GM23248 (cell line): ENCODE data around the gene PLPPR2. TPM values are rescaled to one million over a fixed set of nuclear protein-coding genes. Genes with fewer than 3 reads are reported as not detected.

ENCODE experiments used
- DNase-seq: peaks from one replicate; pipeline ENCODE4 v3.0.0-alpha.2; 2015
- H2AFZ ChIP-seq: fragments of 200-600 bp; sonication (generic); 2 replicates; pipeline ENCODE4 v1.6.1; 2016; ENCODE audit warnings: antibody characterized with exemption
- H3F3A ChIP-seq: fragments of 200-600 bp; sonication (generic); 2 replicates; pipeline ENCODE4 v1.6.1; 2016; ENCODE audit warnings: mild to moderate bottlenecking, antibody characterized with exemption, mixed run types; ENCODE audit not compliant: insufficient read depth
- H3K27ac ChIP-seq: fragments of 200-600 bp; sonication (generic); 2 replicates; pipeline ENCODE4 v1.5.1; 2016; ENCODE audit warnings: mild to moderate bottlenecking
- H3K27me3 ChIP-seq: fragments of 200-600 bp; sonication (generic); replicated peaks from 2 replicates; pipeline ENCODE4 v1.6.1; 2016; ENCODE audit warnings: mild to moderate bottlenecking; ENCODE audit not compliant: insufficient read depth
- H3K36me3 ChIP-seq: fragments of 200-600 bp; sonication (generic); 2 replicates; pipeline ENCODE4 v1.6.1; 2016; ENCODE audit warnings: low read depth, mild to moderate bottlenecking
- H3K4me1 ChIP-seq: fragments of 200-600 bp; sonication (generic); 2 replicates; pipeline ENCODE4 v1.6.1; 2016; ENCODE audit warnings: mild to moderate bottlenecking; ENCODE audit not compliant: insufficient read depth
- H3K4me2 ChIP-seq: fragments of 200-600 bp; sonication (generic); one replicate; pipeline ENCODE4 v1.6.1; 2016; ENCODE audit warnings: mild to moderate bottlenecking; ENCODE audit not compliant: unreplicated experiment
- H3K4me3 ChIP-seq: fragments of 200-600 bp; sonication (generic); 2 replicates; pipeline ENCODE4 v1.5.1; 2016; ENCODE audit warnings: mild to moderate bottlenecking
- H3K79me2 ChIP-seq: fragments of 200-600 bp; sonication (generic); 2 replicates; pipeline ENCODE4 v1.6.1; 2016; ENCODE audit warnings: mild to moderate bottlenecking; ENCODE audit not compliant: insufficient read depth
- H3K9ac ChIP-seq: fragments of 200-600 bp; sonication (generic); 2 replicates; pipeline ENCODE4 v1.6.1; 2016; ENCODE audit warnings: mild to moderate bottlenecking
- H3K9me2 ChIP-seq: fragments of 200-600 bp; sonication (generic); 2 replicates; pipeline ENCODE4 v1.6.1; 2016; ENCODE audit warnings: mixed run types, mild to moderate bottlenecking, moderate library complexity; ENCODE audit not compliant: insufficient read depth
- H3K9me3 ChIP-seq: fragments of 200-600 bp; sonication (generic); one replicate; pipeline ENCODE4 v1.6.1; 2017; ENCODE audit warnings: low read depth
- H4K20me1 ChIP-seq: fragments of 200-600 bp; sonication (generic); 2 replicates; pipeline ENCODE4 v1.6.0; 2016; ENCODE audit not compliant: insufficient read depth
- EZH2 ChIP-seq: fragments of 200-600 bp; sonication (generic); IDR thresholded peaks from 2 replicates; pipeline ENCODE4 v1.6.1; 2018; ENCODE audit warnings: antibody characterized with exemption, mild to moderate bottlenecking; ENCODE audit not compliant: insufficient read depth, poor library complexity, severe bottlenecking
- EZH2phosphoT487 ChIP-seq: fragments of 200-600 bp; sonication (generic); IDR thresholded peaks from 2 replicates; pipeline ENCODE4 v1.6.1; 2018; ENCODE audit warnings: antibody characterized with exemption, moderate library complexity, mild to moderate bottlenecking, low read depth; ENCODE audit not compliant: insufficient read depth
- WGBS, 2 experiments: methylation state at CpG; one replicate each; pipeline ENCODE4 v1.1.6; 2015 to 2017; ENCODE audit warnings: low lambda C conversion rate in 2 of 2, low coverage in 1 of 2; ENCODE audit errors: missing lambda C conversion rate in 2 of 2; 5-methylcytosine and 5-hydroxymethylcytosine counted together
- in situ Hi-C: fragments of 300-500 bp; cut with MboI; formaldehyde crosslinking; loops from 2 replicates; pipeline ENCODE4 v1.15.0; 2020
- polyA plus RNA-seq: library from polyadenylated mRNA; unstranded; fragments of >200 nt; fragmentation: Nextera tagmentation; extraction: Ambion mirVana; gene quantifications from 2 replicates; pipeline ENCODE4 v1.2.1, GENCODE V29; 2016
- total RNA-seq: library from RNA; depleted of rRNA; stranded (reverse); fragments of >200 nt; shearing (Covaris generic); gene quantifications from 2 replicates; pipeline ENCODE4 v1.2.3, GENCODE V29; 2014

PLPPR2 gene
- total and polyA plus RNA-seq, 2 experiments from 2014 or later: 39.7 to 52.0 TPM

DNA sequence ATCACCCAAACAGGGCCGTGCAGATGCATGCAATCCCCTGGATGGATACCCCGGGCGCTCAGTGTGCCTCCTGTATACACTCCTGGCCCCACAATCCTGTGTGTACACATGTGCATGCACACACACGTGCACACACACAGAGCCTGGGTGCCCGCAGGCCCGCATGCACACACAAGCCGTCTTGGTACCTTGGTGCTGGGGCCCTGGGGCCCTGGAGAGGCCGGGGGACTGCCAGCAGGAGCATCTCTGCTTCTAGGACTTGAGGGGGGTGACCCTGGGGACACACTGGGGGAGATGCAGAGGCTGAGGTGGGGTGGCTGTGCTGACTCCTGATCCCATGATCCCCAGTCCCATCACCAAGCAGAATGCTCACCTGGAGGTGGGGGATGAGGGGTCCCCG lies 44.4 kb downstream of the PLPPR2 start:
- H3K27ac ChIP-seq: no peak overlapping the region
- no peak for DNase-seq
- in situ Hi-C loops: no loop called here

DNA sequence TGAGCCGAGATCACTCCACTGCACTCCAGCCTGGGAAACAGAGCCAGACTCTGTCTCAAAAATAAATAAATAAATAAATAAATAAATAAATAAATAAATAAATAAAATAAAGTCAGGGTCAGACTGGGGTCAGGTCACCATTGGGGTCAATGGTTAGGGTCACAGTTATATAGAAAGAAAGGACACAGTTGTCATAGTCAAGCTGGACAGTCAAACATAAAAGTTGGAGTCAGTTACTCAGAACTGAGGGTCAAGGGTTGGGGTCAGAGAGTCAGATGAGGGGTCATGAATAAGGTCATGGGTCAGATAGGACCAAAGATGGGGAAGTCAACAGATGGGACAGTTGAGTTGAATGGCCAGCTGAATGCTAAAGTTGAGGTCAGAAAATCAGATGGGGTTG lies 45.6 kb downstream of the PLPPR2 start:
- H4K20me1 ChIP-seq: no peaks in the 10 kb centered on the region
- H3K27ac ChIP-seq: no peak overlapping the region
- no peaks in the 10 kb centered on the region for H3K4me1 ChIP-seq
- H3K79me2 ChIP-seq: no peaks in the 10 kb centered on the region
- no peak for TF ChIP-seq EZH2phosphoT487
- TF ChIP-seq EZH2: no peak
- H3K4me3 ChIP-seq: no peak overlapping the region
- WGBS, 2 experiments: 30 to 56% methylated on average over 1 of the region's 1 CpG
- in situ Hi-C loops: no loop called here
- H3K9ac ChIP-seq: no peak overlapping the region
- no peaks in the 10 kb centered on the region for H3K9me3 ChIP-seq
- DNase-seq: no peak
- H3K4me2 ChIP-seq: no peak overlapping the region
- no peaks in the 10 kb centered on the region for H3F3A ChIP-seq
- H3K9me2 ChIP-seq: no peaks in the 10 kb centered on the region
- no peak overlapping the region for H2AFZ ChIP-seq
- H3K27me3 ChIP-seq: no peaks in the 10 kb centered on the region
- H3K36me3 ChIP-seq: no peaks in the 10 kb centered on the region

More for the DNA sequence above, 44.4 kb downstream of the PLPPR2 start:
- no peaks in the 10 kb centered on the region for H3K79me2 ChIP-seq
- H3K9me2 ChIP-seq: no peaks in the 10 kb centered on the region
- no peaks in the 10 kb centered on the region for H3K36me3 ChIP-seq
- H4K20me1 ChIP-seq: no peaks in the 10 kb centered on the region
- no peaks in the 10 kb centered on the region for H3K4me1 ChIP-seq
- no peaks in the 10 kb centered on the region for H3K27me3 ChIP-seq
- WGBS, 2 experiments: 58 to 67% methylated on average over 9 of the region's 9 CpGs
- no peak overlapping the region for H2AFZ ChIP-seq
- no peaks in the 10 kb centered on the region for H3F3A ChIP-seq
- no peak overlapping the region for H3K4me3 ChIP-seq
- no peak overlapping the region for H3K9ac ChIP-seq
- H3K9me3 ChIP-seq: no peaks in the 10 kb centered on the region
- no peak for TF ChIP-seq EZH2
- TF ChIP-seq EZH2phosphoT487: no peak
- H3K4me2 ChIP-seq: no peak overlapping the region

DNA sequence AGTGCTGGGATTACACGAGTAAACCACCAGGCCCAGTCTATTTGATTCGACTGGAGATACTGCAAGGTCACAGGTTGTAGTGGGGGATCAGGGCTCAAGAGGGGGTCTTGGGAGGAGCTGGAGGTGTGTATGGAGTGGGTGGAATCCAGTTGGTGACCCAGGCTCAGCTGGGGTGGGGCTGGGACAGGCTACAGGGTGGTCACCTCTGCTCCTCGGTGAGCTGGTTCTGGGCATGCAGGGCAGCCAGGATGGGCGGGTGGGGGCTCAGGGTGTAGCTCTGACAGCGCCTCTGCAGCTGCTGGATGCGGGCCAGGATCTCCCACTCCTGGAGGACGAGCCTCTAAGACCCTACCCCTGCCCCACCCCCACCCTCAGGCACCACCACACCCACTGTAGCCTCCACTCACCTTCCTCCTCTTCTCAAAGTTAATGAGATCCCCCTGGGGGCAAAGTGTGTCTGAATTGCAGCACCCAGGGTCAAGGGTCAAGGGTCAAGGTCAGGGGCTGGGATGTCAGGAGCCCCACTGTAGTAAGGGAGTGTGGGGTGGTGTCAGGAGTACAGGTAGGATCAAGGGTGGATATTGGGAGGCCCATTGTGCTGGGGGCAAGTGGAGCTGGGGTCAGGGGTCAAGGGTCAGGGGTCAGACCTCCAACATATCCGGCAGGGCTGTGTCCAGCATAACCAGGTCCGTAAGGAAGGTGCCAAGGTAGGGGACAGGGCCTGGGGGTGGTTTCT lies 46.7 kb downstream of the PLPPR2 start:
- Histone ChIP-seq H2AFZ (no peak overlapping the region), H3K4me2 (no peak overlapping the region), H3K4me1 (no peaks in the 10 kb centered on the region), H3K79me2 (no peaks in the 10 kb centered on the region), H3K9me3 (no peaks in the 10 kb centered on the region), H4K20me1 (no peaks in the 10 kb centered on the region), H3K27ac (no peak overlapping the region), H3F3A (no peaks in the 10 kb centered on the region), H3K4me3 (no peak overlapping the region), H3K9me2 (no peaks in the 10 kb centered on the region), H3K36me3 (no peaks in the 10 kb centered on the region), H3K9ac (no peak overlapping the region), H3K27me3 (no peaks in the 10 kb centered on the region)
- in situ Hi-C loops: no loop called here
- WGBS, 2 experiments: 60 to 84% methylated on average over 5 to 9 of the region's 9 CpGs
- DNase-seq: no peak
- no peak for TF ChIP-seq EZH2phosphoT487
- TF ChIP-seq EZH2: no peak

DNA sequence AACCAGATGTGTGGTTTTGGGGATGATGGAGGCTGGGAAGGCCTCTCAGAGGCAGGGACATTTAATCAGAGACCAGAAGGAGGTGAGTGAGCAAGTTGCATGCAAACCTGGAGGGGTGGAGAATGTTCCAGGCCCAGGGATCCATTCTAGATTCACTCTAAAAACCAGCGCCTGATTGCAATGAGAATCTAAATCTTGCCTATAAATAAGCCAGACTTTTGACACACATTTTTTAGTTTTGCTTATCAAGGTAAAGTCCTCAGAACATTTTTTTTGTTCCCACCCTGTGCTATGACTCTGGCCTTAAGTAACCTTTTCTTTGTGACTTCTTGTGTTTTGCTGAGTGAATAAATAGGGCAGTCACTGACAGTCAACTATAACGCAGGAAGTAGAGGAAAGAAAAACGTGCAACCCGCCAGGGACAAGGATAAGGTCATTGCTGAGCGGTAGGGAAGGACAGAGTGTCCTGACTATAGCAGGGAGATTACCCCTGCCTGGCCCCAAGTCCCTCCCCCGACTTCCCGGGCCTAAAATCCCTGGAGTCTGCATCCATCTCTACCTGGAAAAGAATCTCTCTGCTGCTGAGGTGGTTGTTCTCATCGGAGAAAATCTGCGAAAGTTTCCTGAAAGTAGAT lies 49.5 kb downstream of the PLPPR2 start:
- Histone ChIP-seq H3K9me2 (no peaks in the 10 kb centered on the region), H3K79me2 (no peaks in the 10 kb centered on the region), H3K27me3 (no peaks in the 10 kb centered on the region), H3K36me3 (no peaks in the 10 kb centered on the region), H3K9me3 (no peaks in the 10 kb centered on the region), H3K27ac (no peak overlapping the region), H2AFZ (no peak overlapping the region), H3K4me3 (no peak overlapping the region), H3K4me1 (no peaks in the 10 kb centered on the region), H3K4me2 (no peak overlapping the region), H4K20me1 (no peaks in the 10 kb centered on the region), H3F3A (no peaks in the 10 kb centered on the region), H3K9ac (no peak overlapping the region)
- in situ Hi-C loops: no loop called here
- TF ChIP-seq EZH2phosphoT487 (no peak), EZH2 (no peak)
- DNase-seq: no peak
- 50 to 60% methylated on average over 9 of the region's 9 CpGs for WGBS, 2 experiments
